H1 (cell line): Measurements from ENCODE around the gene MYF5. TPM values are rescaled to one million over a fixed set of nuclear protein-coding genes. Genes with fewer than 3 reads are reported as not detected.

ENCODE experiments used
- CTCF ChIA-PET: fragments of 300-600 bp; sonication (Branson Sonifier 250); formaldehyde crosslinking; loops from one replicate; lab custom pipeline; 2021; ENCODE audit not compliant: partially characterized antibody; lab: Charles Lee
- POLR2A ChIA-PET: fragments of 300-600 bp; sonication (Branson Sonifier 250); formaldehyde crosslinking; loops from one replicate; lab custom pipeline; 2021; ENCODE audit warnings: inconsistent platforms; ENCODE audit not compliant: partially characterized antibody; lab: Charles Lee
- DNase-seq, 2 experiments: peaks; one replicate each; pipeline versions ENCODE4 v3.0.0 to v3.0.0-alpha.2; 2010 to 2022; ENCODE audit warnings: low spot score in 2 of 2, low read depth in 1 of 2, mixed read lengths in 1 of 2
- FAIRE-seq: peaks from 2 replicates; lab custom pipeline; 2011; peaks lifted over from hg19 to GRCh38; lab: Jason Lieb, UNC
- H2AFZ ChIP-seq: 2 replicates; pipeline ENCODE4 v1.8.1; 2012; ENCODE audit warnings: low read length, inconsistent platforms
- H2AK5ac ChIP-seq: 2 replicates; pipeline ENCODE4 v1.6.1; 2013; ENCODE audit warnings: low read depth, low read length
- H2BK120ac ChIP-seq: replicated peaks from 2 replicates; pipeline ENCODE3; 2013; ENCODE audit warnings: low read depth, low read length, inconsistent platforms
- H2BK12ac ChIP-seq: 2 replicates; pipeline ENCODE4 v1.6.1; 2013; ENCODE audit warnings: low read depth, low read length
- H2BK15ac ChIP-seq: 2 replicates; pipeline ENCODE4 v1.6.1; 2013; ENCODE audit warnings: low read length
- H2BK20ac ChIP-seq: 2 replicates; pipeline ENCODE4 v1.6.1; 2013; ENCODE audit warnings: low read length
- H2BK5ac ChIP-seq: 2 replicates; pipeline ENCODE4 v1.6.1; 2013; ENCODE audit warnings: low read depth, low read length
- H3K14ac ChIP-seq: 2 replicates; pipeline ENCODE4 v1.6.1; 2013; ENCODE audit warnings: inconsistent platforms; ENCODE audit not compliant: insufficient read length
- H3K18ac ChIP-seq: 2 replicates; pipeline ENCODE4 v1.6.1; 2013; ENCODE audit warnings: low read length; ENCODE audit errors: extremely low read depth
- H3K23ac ChIP-seq: 2 replicates; pipeline ENCODE4 v1.6.1; 2013; ENCODE audit warnings: inconsistent platforms; ENCODE audit not compliant: insufficient read length
- H3K23me2 ChIP-seq: 2 replicates; pipeline ENCODE4 v1.6.1; 2013; ENCODE audit warnings: low read depth, low read length
- H3K27ac ChIP-seq: 2 replicates; pipeline ENCODE4 v1.6.1; 2011; ENCODE audit warnings: low read depth, low read length, inconsistent platforms
- H3K27me3 ChIP-seq, 4 experiments: replicated peaks in 1 of 4; 1 replicate in 1 of 4; 2 replicates in 3 of 4; pipeline versions ENCODE4 v1.6.1 to v1.8.1; 2011 to 2013; ENCODE audit warnings: low read length in 3 of 4, mild to moderate bottlenecking in 3 of 4, inconsistent platforms in 2 of 4, mixed read lengths in 2 of 4, moderate library complexity in 1 of 4; ENCODE audit not compliant: control insufficient read depth in 3 of 4, insufficient read depth in 3 of 4; ENCODE audit errors: extremely low read depth in 1 of 4
- H3K36me3 ChIP-seq, 4 experiments: 2 replicates each; pipeline versions ENCODE4 v1.6.1 to v1.8.1; 2011 to 2013; ENCODE audit warnings: mild to moderate bottlenecking in 4 of 4, low read length in 3 of 4, moderate library complexity in 2 of 4, control low read depth in 1 of 4, inconsistent platforms in 1 of 4; ENCODE audit not compliant: insufficient read depth in 4 of 4, control insufficient read depth in 2 of 4
- H3K4ac ChIP-seq: replicated peaks from 2 replicates; pipeline ENCODE3; 2013; ENCODE audit warnings: low read length, low read depth, mixed read lengths, inconsistent platforms; ENCODE audit not compliant: insufficient read length
- H3K4me1 ChIP-seq, 4 experiments: replicated peaks in 1 of 4; 1 replicate in 1 of 4; 2 replicates in 3 of 4; pipeline versions ENCODE4 v1.6.1 to v1.8.1; 2011 to 2013; ENCODE audit warnings: low read length in 3 of 4, inconsistent platforms in 2 of 4, mixed read lengths in 1 of 4; ENCODE audit not compliant: insufficient read depth in 4 of 4, control insufficient read depth in 3 of 4
- H3K4me2 ChIP-seq, 2 experiments: 2 replicates each; pipeline versions ENCODE4 v1.6.1 to v1.8.1; 2011 to 2013; ENCODE audit warnings: low read depth in 2 of 2, low read length in 2 of 2, control low read depth in 1 of 2, inconsistent platforms in 1 of 2, mild to moderate bottlenecking in 1 of 2; ENCODE audit not compliant: insufficient read depth in 1 of 2
- H3K4me3 ChIP-seq, 4 experiments: fragments of 200-600, 300-600 bp in 1 of 4; sonication (generic), shearing (Covaris generic), sonication (Bioruptor Twin) in 1 of 4; 2 replicates each; pipeline versions ENCODE4 v1.5.1 to v1.8.1; 2011 to 2016; ENCODE audit warnings: low read length in 4 of 4, low read depth in 3 of 4, control low read depth in 2 of 4, inconsistent platforms in 2 of 4, mild to moderate bottlenecking in 2 of 4, mixed read lengths in 1 of 4, moderate library complexity in 1 of 4; ENCODE audit not compliant: insufficient read depth in 2 of 4; ENCODE audit errors: extremely low read depth in 1 of 4
- H3K56ac ChIP-seq: replicated peaks from 2 replicates; pipeline ENCODE3; 2013; ENCODE audit warnings: low read depth, mild to moderate bottlenecking, mixed read lengths, low read length, inconsistent platforms; ENCODE audit not compliant: insufficient read length
- H3K79me1 ChIP-seq: 2 replicates; pipeline ENCODE4 v1.6.1; 2013; ENCODE audit warnings: low read depth, low read length, control low read depth
- H3K79me2 ChIP-seq, 2 experiments: 2 replicates each; pipeline versions ENCODE4 v1.6.1 to v1.8.1; 2012 to 2013; ENCODE audit warnings: low read length in 2 of 2, mild to moderate bottlenecking in 2 of 2, inconsistent platforms in 1 of 2; ENCODE audit not compliant: insufficient read depth in 2 of 2, control insufficient read depth in 1 of 2
- H3K9ac ChIP-seq, 4 experiments: replicated peaks in 1 of 4; 1 replicate in 1 of 4; 2 replicates in 3 of 4; pipeline versions ENCODE4 v1.6.1 to v1.8.1; 2011 to 2013; ENCODE audit warnings: low read depth in 3 of 4, low read length in 3 of 4, control low read depth in 2 of 4, mild to moderate bottlenecking in 2 of 4, moderate library complexity in 2 of 4, inconsistent platforms in 1 of 4; ENCODE audit errors: extremely low read depth in 1 of 4
- H3K9me3 ChIP-seq, 2 experiments: 2 replicates each; pipeline versions ENCODE4 v1.6.1 to v1.8.1; 2012 to 2013; ENCODE audit warnings: mild to moderate bottlenecking in 2 of 2, moderate library complexity in 2 of 2, control low read depth in 1 of 2, inconsistent platforms in 1 of 2, low read depth in 1 of 2, low read length in 1 of 2, mixed read lengths in 1 of 2; ENCODE audit not compliant: insufficient read depth in 2 of 2
- H4K20me1 ChIP-seq, 2 experiments: replicated peaks in 1 of 2; 2 replicates each; pipeline versions ENCODE3 to v1.8.1; 2011 to 2013; ENCODE audit warnings: inconsistent platforms in 2 of 2, low read length in 2 of 2, mild to moderate bottlenecking in 1 of 2; ENCODE audit not compliant: insufficient read depth in 2 of 2, control insufficient read depth in 1 of 2
- H4K5ac ChIP-seq: 2 replicates; pipeline ENCODE4 v1.6.1; 2013; ENCODE audit warnings: low read length, low read depth, mixed read lengths, inconsistent platforms; ENCODE audit not compliant: insufficient read length
- H4K8ac ChIP-seq: 2 replicates; pipeline ENCODE4 v1.8.0; 2013; ENCODE audit warnings: mild to moderate bottlenecking, moderate library complexity, low read length, inconsistent platforms; ENCODE audit not compliant: insufficient read depth; ENCODE audit errors: extremely low read depth
- H4K91ac ChIP-seq: replicated peaks from 2 replicates; pipeline ENCODE3; 2013; ENCODE audit warnings: low read length, mixed read lengths, inconsistent platforms; ENCODE audit not compliant: insufficient read length
- BCL11A ChIP-seq, 2 experiments: IDR thresholded peaks; one replicate each; pipeline ENCODE4 v1.6.1; 2011; ENCODE audit warnings: low read depth in 2 of 2, low read length in 2 of 2, mild to moderate bottlenecking in 2 of 2
- HDAC6 ChIP-seq: IDR thresholded peaks from one replicate; pipeline ENCODE4 v1.7.1; 2012; ENCODE audit warnings: low read depth, mild to moderate bottlenecking, inconsistent platforms, low read length, moderate library complexity
- KDM5A ChIP-seq: fragments of 200-600 bp; IDR thresholded peaks from 2 replicates; pipeline ENCODE4 v1.7.1; 2012; ENCODE audit warnings: mild to moderate bottlenecking, low read length, inconsistent platforms, mixed read lengths
- NRF1 ChIP-seq: IDR thresholded peaks from 2 replicates; pipeline ENCODE4 v1.6.1; 2011; ENCODE audit warnings: mild to moderate bottlenecking, low read depth, low read length, improper control_type of control experiment
- SAP30 ChIP-seq: fragments of 300-600 bp; sonication (generic); IDR thresholded peaks from 2 replicates; pipeline ENCODE4 v1.7.1; 2012; ENCODE audit warnings: low read length, moderate library complexity, mild to moderate bottlenecking, inconsistent platforms; ENCODE audit not compliant: insufficient read depth, insufficient replicate concordance
- USF2 ChIP-seq: IDR thresholded peaks from 2 replicates; pipeline ENCODE4 v1.6.1; 2011; ENCODE audit warnings: low read length, improper control_type of control experiment
- WGBS, 2 experiments: shearing (Covaris generic) in 1 of 2; methylation state at CpG; one replicate each; pipeline versions ENCODE4 v1.1.6 to v1.1.7; 2013 to 2015; ENCODE audit warnings: low lambda C conversion rate in 2 of 2, mixed read lengths in 2 of 2, inconsistent platforms in 1 of 2, low coverage in 1 of 2, missing lambda C conversion rate in 1 of 2; ENCODE audit not compliant: insufficient replicate concordance in 2 of 2, insufficient coverage in 1 of 2, insufficient read length in 1 of 2; ENCODE audit errors: extremely low coverage in 1 of 2, missing lambda C conversion rate in 1 of 2; 5-methylcytosine and 5-hydroxymethylcytosine counted together
- polyA plus RNA-seq, 7 experiments: library from polyadenylated mRNA; depleted of rRNA in 3 of 7; stranded (reverse) in 5 of 7; unstranded in 2 of 7; fragments of >200 nt in 5 of 7; fragments of 200-250 nt in 2 of 7; gene quantifications; 1 replicate in 5 of 7; 2 replicates in 1 of 7; 4 replicates in 1 of 7; pipeline versions ENCODE4 v1.2.1 to v1.2.3, GENCODE V29; 2011 to 2013; ENCODE audit warnings: missing spikeins in 2 of 7, mixed read lengths in 2 of 7
- total RNA-seq: library from RNA; stranded (reverse); fragmentation: NEBNext Ultra II Directional; extraction: Animal tissue kit (Norgen Biotek cat#: 25700); gene quantifications from 2 replicates; pipeline ENCODE4 v1.2.1, GENCODE V29; 2021
- TF ChIP-seq, protein P1 (sequence below): IDR thresholded peaks from 2 replicates; pipeline ENCODE4 v1.6.1; 2012; ENCODE audit warnings: inconsistent platforms
- TF ChIP-seq, protein P2 (sequence below), 3 experiments: IDR thresholded peaks; 1 replicate in 2 of 3; 2 replicates in 1 of 3; pipeline versions ENCODE4 v1.5.1 to v1.6.1; 2011; ENCODE audit warnings: low read length in 3 of 3, mild to moderate bottlenecking in 3 of 3, inconsistent platforms in 2 of 3, low read depth in 1 of 3, moderate library complexity in 1 of 3; ENCODE audit not compliant: insufficient read depth in 1 of 3; ENCODE audit errors: control extremely low read depth in 1 of 3
- TF ChIP-seq, protein P3 (sequence below): IDR thresholded peaks from 2 replicates; pipeline ENCODE4 v1.6.1; 2012; ENCODE audit warnings: inconsistent platforms

MYF5 gene
- total and polyA plus RNA-seq, 2 of the 8 experiments (the other 6 are each of a cell fraction or from before 2014, with no cell fraction given), result 0.09 TPM; not detected in 1

GRCh38 chr12:80690513-80690912 is 26.2 kb upstream of the MYF5 start:
- H3K27me3 ChIP-seq, result no peaks in the 10 kb centered on the region
- H2BK120ac ChIP-seq, result no peak overlapping the region
- ChIA-PET POLR2A (no interaction called here), CTCF (no interaction called here)
- no peak overlapping the region for H4K5ac ChIP-seq
- no peak overlapping the region for H2AFZ ChIP-seq
- 90% methylated on average over 2 of the region's 2 CpGs; no CpG with 5 or more reads in 1 of the 2 experiments for WGBS, 2 experiments
- no peak overlapping the region for H2BK20ac ChIP-seq
- H3K9me3 ChIP-seq, result no peaks in the 10 kb centered on the region
- no peak overlapping the region for H2BK15ac ChIP-seq
- DNase-seq (no peak), FAIRE-seq (no peak)
- 0 out of 7 replicates have a peak, but pooled peaks cover 0 to 2% (median 0%) of the 10 kb centered on the region in 4 experiments for H3K4me1 ChIP-seq
- H2BK5ac ChIP-seq, result no peak overlapping the region
- H4K20me1 ChIP-seq, result no peaks in the 10 kb centered on the region
- H3K4ac ChIP-seq, result no peak overlapping the region
- no peak overlapping the region for H3K56ac ChIP-seq
- no peak overlapping the region for H4K91ac ChIP-seq
- H3K23ac ChIP-seq, result no peak overlapping the region
- no peak overlapping the region for H3K27ac ChIP-seq
- H3K79me2 ChIP-seq, result no peaks in the 10 kb centered on the region
- H3K36me3 ChIP-seq, result no peaks in the 10 kb centered on the region
- H3K18ac ChIP-seq, result no peak overlapping the region
- no peak overlapping the region for H3K14ac ChIP-seq
- H2AK5ac ChIP-seq, result no peak overlapping the region
- H3K4me3 ChIP-seq, result no peak overlapping the region
- H2BK12ac ChIP-seq, result no peak overlapping the region
- no peak overlapping the region for H4K8ac ChIP-seq
- no peaks in the 10 kb centered on the region; the same call in 1 of the 2 replicates for H3K23me2 ChIP-seq
- H3K9ac ChIP-seq, result no peak overlapping the region
- H3K79me1 ChIP-seq, result no peaks in the 10 kb centered on the region
- H3K4me2 ChIP-seq, result no peak overlapping the region
- TF ChIP-seq SAP30 (no peak), HDAC6 (no peak), USF2 (no peak), KDM5A (no peak), BCL11A (IDR thresholded peaks at IDR 0.05; ENCODE audit: low read depth in 2 of 2, low read length in 2 of 2) (no peak), NRF1 (no peak)
- TF ChIP-seq, protein P1, sequence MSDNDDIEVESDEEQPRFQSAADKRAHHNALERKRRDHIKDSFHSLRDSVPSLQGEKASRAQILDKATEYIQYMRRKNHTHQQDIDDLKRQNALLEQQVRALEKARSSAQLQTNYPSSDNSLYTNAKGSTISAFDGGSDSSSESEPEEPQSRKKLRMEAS, result no peak
- TF ChIP-seq, protein P2, sequence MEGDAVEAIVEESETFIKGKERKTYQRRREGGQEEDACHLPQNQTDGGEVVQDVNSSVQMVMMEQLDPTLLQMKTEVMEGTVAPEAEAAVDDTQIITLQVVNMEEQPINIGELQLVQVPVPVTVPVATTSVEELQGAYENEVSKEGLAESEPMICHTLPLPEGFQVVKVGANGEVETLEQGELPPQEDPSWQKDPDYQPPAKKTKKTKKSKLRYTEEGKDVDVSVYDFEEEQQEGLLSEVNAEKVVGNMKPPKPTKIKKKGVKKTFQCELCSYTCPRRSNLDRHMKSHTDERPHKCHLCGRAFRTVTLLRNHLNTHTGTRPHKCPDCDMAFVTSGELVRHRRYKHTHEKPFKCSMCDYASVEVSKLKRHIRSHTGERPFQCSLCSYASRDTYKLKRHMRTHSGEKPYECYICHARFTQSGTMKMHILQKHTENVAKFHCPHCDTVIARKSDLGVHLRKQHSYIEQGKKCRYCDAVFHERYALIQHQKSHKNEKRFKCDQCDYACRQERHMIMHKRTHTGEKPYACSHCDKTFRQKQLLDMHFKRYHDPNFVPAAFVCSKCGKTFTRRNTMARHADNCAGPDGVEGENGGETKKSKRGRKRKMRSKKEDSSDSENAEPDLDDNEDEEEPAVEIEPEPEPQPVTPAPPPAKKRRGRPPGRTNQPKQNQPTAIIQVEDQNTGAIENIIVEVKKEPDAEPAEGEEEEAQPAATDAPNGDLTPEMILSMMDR (IDR thresholded peaks at IDR 0.05; ENCODE audit: control extremely low read depth in 1 of 3, insufficient read depth in 1 of 3, low read depth in 1 of 3, low read length in 3 of 3), result no peak
- TF ChIP-seq, protein P3, sequence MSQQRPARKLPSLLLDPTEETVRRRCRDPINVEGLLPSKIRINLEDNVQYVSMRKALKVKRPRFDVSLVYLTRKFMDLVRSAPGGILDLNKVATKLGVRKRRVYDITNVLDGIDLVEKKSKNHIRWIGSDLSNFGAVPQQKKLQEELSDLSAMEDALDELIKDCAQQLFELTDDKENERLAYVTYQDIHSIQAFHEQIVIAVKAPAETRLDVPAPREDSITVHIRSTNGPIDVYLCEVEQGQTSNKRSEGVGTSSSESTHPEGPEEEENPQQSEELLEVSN, result no peak
